HG03280 (cell line): Measurements from ENCODE around the gene DCP1B.
"Not testable (repeated sequence)": the region's sequence is repeated elsewhere in the genome, so short reads cannot be mapped to it uniquely, and the experiment has no call there.

Experiments used
- ATAC-seq: cut with Tn5 transposase; IDR thresholded peaks from one replicate; pipeline ENCODE4 v1.9.1; 2021; ENCODE audit warnings: mild to moderate bottlenecking, moderate library complexity; ENCODE audit not compliant: unreplicated experiment

The DCP1B gene

GRCh38 chr12:1977109-1977508, 27.1 kb downstream of the DCP1B start:
- ATAC-seq, result no peak

- no peak for ATAC-seq
Observed at GRCh38 chr12:1974812-1975211, 29.4 kb downstream of the DCP1B start.

- no peak for ATAC-seq
Observed at GRCh38 chr12:1972856-1973317, 31.4 kb downstream of the DCP1B start.

DNA sequence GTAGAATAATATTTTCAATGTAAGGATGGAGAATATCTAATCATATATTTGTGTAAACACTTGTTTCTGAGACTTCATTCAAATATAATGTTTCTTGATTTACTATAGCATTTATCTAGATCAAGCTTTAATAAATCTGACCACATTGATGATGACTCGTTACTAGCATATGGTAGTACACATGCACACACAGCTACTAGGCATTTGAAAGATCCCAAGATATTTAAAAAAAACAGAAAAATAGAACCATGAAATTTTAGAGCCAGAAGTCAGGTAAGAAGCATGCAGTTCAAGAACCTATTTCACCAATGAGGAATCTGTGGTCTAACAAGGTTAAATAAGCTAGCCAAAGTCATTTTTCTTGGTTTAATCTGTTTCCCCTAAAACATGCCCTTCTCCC, 32.0 kb downstream of the DCP1B start:
- no peak for ATAC-seq

DNA sequence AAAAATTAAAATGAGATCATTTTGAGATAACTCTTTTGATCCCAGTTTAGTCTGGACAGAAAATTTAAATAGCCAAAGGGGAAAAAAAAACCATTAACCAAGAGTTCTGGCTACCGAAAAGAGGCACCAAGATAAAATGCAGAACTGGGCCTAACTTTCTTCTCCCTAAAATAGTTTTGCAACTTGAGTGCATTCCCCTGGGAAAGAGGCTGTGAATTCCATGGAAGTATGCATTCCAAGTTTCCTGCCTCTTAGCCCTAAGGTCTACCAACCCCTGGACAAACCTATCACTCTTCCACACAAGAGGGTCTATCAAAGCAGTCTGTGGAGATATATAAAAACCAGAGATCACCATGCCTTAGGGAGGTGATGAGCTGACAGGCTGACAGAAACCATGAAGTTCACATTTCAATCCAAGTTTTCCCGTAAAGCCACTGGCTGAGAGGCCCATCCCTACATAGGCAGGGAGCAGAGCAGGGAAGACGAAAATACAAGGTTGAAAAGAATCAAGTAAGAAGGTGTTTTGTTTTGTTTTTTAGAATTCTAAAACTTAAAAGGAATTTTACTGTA, 33.8 kb downstream of the DCP1B start:
- ATAC-seq, result no peak

- no peak for ATAC-seq
Observed at GRCh38 chr12:1966561-1967226, 37.6 kb downstream of the DCP1B start.

- no peak for ATAC-seq
Observed at GRCh38 chr12:1965916-1966315, 38.3 kb downstream of the DCP1B start.

- no peak for ATAC-seq
Observed at GRCh38 chr12:1962051-1963020, 41.9 kb downstream of the DCP1B start.

DNA sequence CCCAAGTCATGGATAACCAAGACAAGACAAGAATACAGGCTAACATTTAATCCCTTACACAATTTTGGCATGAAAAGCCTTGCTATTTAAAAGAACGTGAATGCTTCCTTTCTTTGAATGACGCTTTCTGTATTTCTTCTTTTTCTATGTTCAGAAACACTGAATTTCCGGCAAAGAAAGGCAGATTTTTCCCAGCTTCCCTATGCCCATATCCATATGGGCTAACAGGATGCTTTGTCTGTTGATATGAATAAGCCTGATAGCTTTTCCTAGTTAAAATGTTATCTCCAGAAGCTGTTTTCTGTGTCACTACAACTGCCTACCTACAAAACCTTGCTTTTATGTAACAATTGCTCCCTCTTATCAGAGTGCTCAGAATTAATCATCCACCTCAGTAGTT, 47.5 kb downstream of the DCP1B start:
- no peak for ATAC-seq

DNA sequence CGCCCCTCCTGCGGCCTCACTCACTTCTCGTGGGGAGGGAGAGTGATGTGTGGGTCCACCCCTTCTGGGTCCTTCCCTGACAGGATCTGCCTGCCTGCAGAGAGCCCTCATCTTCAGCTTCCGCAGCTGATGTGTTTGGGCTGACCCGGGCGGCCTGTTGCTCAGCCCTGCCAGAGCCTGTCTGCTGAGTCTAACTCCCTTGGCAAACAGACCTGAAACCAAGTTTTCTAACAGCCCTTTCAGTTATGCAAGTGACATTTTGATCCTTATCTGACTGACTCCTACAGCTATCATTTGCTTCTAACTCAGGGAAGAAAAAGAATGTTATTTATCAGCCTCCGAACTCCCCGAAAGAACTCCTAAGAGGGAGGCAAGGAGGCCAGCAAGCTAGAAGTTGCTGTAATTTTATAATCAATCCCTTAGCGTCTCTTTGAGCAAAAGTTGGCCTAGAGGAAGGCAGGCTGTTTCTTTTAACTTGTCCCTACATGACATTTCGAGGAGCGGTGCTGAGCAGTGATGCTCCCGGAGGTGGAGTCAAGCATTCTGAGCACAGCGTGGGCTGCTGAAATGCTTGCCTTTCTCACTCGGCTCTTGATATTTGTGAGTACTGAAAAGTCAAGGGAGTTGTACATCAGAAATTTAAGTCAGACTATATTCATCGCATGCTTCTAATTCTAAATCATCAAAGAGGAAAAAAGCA, 54.3 kb downstream of the DCP1B start:
- ATAC-seq, result no peak

- ATAC-seq, result no peak
Observed at GRCh38 chr12:1948883-1949282, 55.4 kb downstream of the DCP1B start.

GRCh38 chr12:1947081-1947480, 57.2 kb downstream of the DCP1B start:
- ATAC-seq, result no peak

GRCh38 chr12:1946296-1946695, 58.0 kb downstream of the DCP1B start:
- ATAC-seq, result no peak

DNA sequence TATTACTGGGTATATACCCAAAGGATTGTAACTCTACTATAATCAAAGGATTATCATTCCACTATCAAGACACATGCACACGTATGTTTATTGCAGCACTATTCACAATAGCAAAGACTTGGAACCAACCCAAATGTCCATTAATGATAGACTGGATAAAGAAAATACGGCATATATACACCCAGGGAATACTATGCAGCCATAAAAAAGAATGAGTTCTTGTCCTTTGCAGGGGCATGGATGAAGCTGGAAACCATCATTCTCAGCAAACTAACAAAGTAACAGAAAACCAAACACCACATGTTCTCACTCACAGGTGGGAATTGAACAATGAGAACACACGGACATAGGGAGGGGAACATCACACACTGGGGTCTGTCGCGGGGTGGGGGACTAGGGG, 58.8 kb downstream of the DCP1B start:
- not testable (repeated sequence) for ATAC-seq

DNA sequence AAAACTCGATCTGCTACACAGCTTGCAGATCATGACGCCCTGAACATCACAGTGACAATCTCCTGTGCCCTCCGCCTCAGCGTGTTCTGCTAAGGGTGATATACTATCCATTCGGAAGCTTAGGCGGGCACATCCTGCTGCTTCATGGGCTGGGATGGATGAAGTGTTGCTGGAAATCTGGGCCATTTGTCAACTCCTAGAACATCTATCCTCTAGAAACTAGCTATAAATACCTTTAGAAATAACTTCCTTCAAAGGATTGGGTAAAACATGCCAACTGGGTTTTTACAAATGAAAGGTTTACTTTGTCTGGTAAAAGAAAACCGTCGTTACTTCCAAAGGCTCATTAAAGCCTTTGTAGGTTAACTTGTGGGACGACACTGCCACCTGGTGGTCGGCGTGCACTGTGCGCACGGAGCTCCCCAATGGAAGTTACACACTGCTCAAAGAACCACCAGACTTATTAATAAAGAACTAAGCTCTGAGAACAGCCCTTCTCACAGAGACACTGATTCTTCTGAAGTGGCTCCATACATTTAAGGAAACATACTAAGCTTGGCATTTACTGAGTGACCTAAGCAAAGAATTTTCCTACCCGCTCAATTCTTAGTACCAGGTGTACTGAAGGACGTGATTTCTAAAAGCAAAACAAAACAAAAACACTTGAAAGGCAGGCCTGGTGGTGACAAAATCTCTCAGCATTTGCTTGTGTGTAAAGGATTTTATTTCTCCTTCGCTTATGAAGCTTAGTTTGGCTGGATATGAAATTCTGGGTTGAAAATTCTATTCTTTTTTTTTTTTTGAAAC, 64.3 kb downstream of the DCP1B start:
- ATAC-seq, result no peak

GRCh38 chr12:1939331-1939730, 64.9 kb downstream of the DCP1B start:
- ATAC-seq, result no peak

DNA sequence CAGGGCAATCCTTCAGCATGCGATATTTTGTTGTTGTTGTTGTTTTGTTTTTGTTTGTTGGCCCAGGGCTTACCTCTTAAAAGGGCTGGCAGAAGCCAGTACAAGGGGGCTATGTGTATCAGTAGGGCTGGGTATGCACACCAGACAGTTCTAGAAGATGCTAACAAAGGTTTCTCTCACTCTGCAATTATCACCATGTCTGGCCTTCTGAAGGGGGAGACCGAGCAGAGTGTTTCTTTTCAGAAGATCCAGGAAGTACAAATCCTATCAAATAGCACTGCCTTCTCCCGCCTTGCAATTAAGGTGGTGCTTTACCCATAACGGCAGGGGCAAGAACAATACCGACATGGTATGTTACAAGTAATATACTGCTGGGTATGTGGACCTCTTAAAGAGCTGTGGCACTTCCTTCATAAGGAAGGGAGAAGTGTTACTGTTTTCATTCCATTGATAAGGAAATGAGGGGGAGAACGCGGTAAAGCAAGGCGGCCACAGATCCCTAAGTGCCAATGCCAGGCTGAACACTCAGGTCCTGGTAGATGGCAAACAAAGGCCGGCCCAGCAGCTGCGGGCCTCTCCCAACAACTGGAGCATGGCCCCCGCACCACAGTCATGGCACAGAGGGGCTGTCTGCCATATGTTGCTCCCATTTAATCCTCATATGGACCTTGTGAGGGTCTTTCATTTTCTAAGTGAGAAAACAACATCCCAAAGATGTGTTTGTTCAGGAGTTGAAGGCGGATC, 66.6 kb downstream of the DCP1B start:
- ATAC-seq, result no peak

- ATAC-seq, result no peak
Observed at GRCh38 chr12:1936406-1937320, 67.6 kb downstream of the DCP1B start.
